Coronary artery (tissue), 2 donors: ENCODE data around the gene GFER.

ENCODE experiments used
- DNase-seq: peaks from one replicate; pipeline ENCODE4 v3.0.0-alpha.2; 2017; ENCODE audit warnings: low spot score
- H3K27ac ChIP-seq, 2 donors: fragments of 200-600 bp; sonication (generic); one replicate each; pipeline ENCODE4 v1.5.1; 2016 to 2019
- H3K4me3 ChIP-seq: fragments of 200-600 bp; sonication (generic); 2 replicates; pipeline ENCODE4 v1.5.1; 2016; ENCODE audit warnings: mild to moderate bottlenecking, moderate library complexity
- CTCF ChIP-seq: fragments of 200-600 bp; sonication (generic); IDR thresholded peaks from one replicate; pipeline ENCODE4 v1.5.1; 2019; ENCODE audit warnings: antibody characterized with exemption

Gene GFER

GRCh38 chr16:2028146-2028545 lies 44.2 kb downstream of the GFER start:
- no peak for TF ChIP-seq CTCF
- H3K4me3 ChIP-seq, result peak overlapping the region; percentile 91
- DNase-seq, result no peak
- H3K27ac ChIP-seq, result peak overlapping the region in 1 of 2 donors; percentile 89

GRCh38 chr16:2028620-2029220 lies 44.7 kb downstream of the GFER start:
- DNase-seq, result no peak
- H3K27ac ChIP-seq, result peak overlapping the region in 1 of 2 donors; percentile 89
- TF ChIP-seq CTCF, result no peak
- peak overlapping the region; percentile 91 for H3K4me3 ChIP-seq

- H3K4me3 ChIP-seq, result peak overlapping the region; percentile 91
- peak overlapping the region in 1 of 2 donors; percentile 45 for H3K27ac ChIP-seq
- no peak for DNase-seq
- TF ChIP-seq CTCF, result no peak
Observed at GRCh38 chr16:2029350-2029749, 45.4 kb downstream of the GFER start.

- no peak for TF ChIP-seq CTCF
- DNase-seq, result no peak
- Histone ChIP-seq H3K4me3 (peak overlapping the region; percentile 91), H3K27ac (peak overlapping the region in 1 of 2 donors; percentile 45)
Observed at GRCh38 chr16:2030036-2030435, 46.0 kb downstream of the GFER start.

GRCh38 chr16:2031081-2031577 lies 47.1 kb downstream of the GFER start:
- no peak for DNase-seq
- TF ChIP-seq CTCF, result no peak
- Histone ChIP-seq H3K27ac (peak overlapping the region in 1 of 2 donors; percentile 68), H3K4me3 (no peak overlapping the region)

- no peak for DNase-seq
- Histone ChIP-seq H3K4me3 (peak overlapping the region; percentile 70), H3K27ac (peak overlapping the region; percentile 87 to 97)
- TF ChIP-seq CTCF, result no peak
Observed at GRCh38 chr16:2032285-2033056, 48.5 kb downstream of the GFER start.
